ENCODE results near the gene LIME1.
A peak's percentile ranks its signal among the peaks of the same experiment; 100 is the strongest.

LIME1 gene

DNA sequence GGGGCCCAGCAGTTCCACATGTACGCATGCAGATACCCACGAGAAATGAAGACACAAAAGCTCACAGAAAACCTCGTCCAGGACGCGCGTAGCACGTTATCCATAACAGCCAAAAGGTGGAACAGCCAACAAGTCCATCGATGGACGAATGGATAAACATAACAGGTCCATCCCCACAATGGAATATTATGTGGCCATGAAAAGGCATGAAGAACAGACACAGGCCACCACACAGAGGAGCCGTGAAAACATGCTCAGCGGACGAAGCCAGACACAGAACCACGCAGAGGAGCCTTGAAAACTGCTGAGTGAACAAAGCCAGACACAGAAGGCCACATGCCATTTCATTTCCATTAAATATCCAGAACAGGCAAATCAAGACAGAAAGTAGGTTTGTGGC lies 41.1 kb downstream of the LIME1 start:
- Mint-ChIP-seq H3K4me3 (no peak overlapping the region), H3K27ac (no peak overlapping the region), H3K27me3 (no peaks in the 10 kb centered on the region), H3K4me1 (peaks cover 30% of the 10 kb centered on the region), H3K9me3 (no peaks in the 10 kb centered on the region)
- ATAC-seq, result no peak
- DNase-seq, result no peak

- Mint-ChIP-seq H3K9me3 (no peaks in the 10 kb centered on the region), H3K4me3 (no peak overlapping the region), H3K27ac (no peak overlapping the region), H3K4me1 (peaks cover 32% of the 10 kb centered on the region), H3K27me3 (no peaks in the 10 kb centered on the region)
- DNase-seq (no peak), ATAC-seq (no peak)
Measured at GRCh38 chr20:63778034-63778752, 41.7 kb downstream of the LIME1 start.

DNA sequence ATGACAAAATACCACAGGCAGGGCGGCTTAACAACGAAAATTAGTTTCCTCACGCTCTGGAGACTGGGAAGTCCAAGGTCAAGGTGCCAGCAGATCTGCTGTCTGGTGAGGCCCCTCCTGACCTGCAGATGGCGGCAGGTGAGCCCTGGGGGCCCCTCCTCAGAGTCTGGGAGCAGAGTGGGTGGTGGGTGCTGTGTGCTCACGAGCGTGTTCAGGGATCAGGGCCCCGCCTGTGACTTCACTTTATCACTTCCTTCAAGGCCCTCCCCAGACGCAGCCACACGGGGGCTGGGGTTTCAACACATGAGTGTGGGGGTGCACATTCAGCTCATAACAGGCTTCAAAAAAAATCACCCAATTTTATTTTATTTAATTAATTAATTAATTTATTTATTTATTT lies 42.4 kb downstream of the LIME1 start:
- DNase-seq, result no peak
- Mint-ChIP-seq H3K4me1 (peaks cover 32% of the 10 kb centered on the region), H3K27ac (no peak overlapping the region), H3K9me3 (no peaks in the 10 kb centered on the region), H3K27me3 (no peaks in the 10 kb centered on the region), H3K4me3 (no peak overlapping the region)
- ATAC-seq, result no peak

GRCh38 chr20:63781181-63781580 lies 44.7 kb downstream of the LIME1 start:
- Mint-ChIP-seq H3K27me3 (no peaks in the 10 kb centered on the region), H3K4me3 (peak overlapping the region in 1 of 2 donors; percentile 33), H3K9me3 (no peaks in the 10 kb centered on the region), H3K4me1 (peaks cover 24% of the 10 kb centered on the region), H3K27ac (no peak overlapping the region)
- DNase-seq (no peak), ATAC-seq (no peak)

GRCh38 chr20:63782051-63782471 lies 45.6 kb downstream of the LIME1 start:
- Mint-ChIP-seq H3K4me3 (peak overlapping the region in 1 of 2 donors; percentile 63), H3K27me3 (no peaks in the 10 kb centered on the region), H3K27ac (no peak overlapping the region), H3K9me3 (no peaks in the 10 kb centered on the region), H3K4me1 (peaks cover 27% of the 10 kb centered on the region)
- DNase-seq (peak; percentile 50 to 67), ATAC-seq (peak; percentile 95)

DNA sequence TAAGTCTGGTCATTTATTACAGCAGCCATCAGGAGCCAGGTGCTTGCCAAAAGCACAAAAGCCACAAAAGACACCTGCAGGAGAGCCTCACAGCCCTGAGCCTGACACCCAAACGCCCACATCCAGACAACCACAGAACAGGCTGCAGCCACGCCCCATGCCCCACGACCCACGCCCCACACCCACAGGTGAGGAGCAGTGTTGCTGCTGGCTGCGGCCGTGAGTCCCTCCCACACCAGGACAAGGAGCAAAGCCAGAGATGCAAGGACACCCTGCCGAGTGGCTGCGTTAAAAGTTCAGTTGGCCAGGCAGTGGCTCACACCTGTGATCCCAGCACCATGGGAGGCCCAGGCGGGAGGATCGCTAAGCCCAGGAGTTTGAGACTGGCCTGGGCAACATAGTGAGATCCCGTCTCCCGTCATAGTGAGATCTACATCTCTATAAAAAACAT lies 46.1 kb downstream of the LIME1 start:
- Mint-ChIP-seq H3K27ac (no peak overlapping the region), H3K4me1 (peaks cover 27% of the 10 kb centered on the region), H3K27me3 (no peaks in the 10 kb centered on the region), H3K4me3 (peak overlapping the region in 1 of 2 donors; percentile 5), H3K9me3 (no peaks in the 10 kb centered on the region)
- ATAC-seq, result no peak
- DNase-seq, result no peak

- Mint-ChIP-seq H3K4me3 (no peak overlapping the region), H3K4me1 (peaks cover 27% of the 10 kb centered on the region), H3K27me3 (no peaks in the 10 kb centered on the region), H3K27ac (no peak overlapping the region), H3K9me3 (no peaks in the 10 kb centered on the region)
- DNase-seq (no peak), ATAC-seq (no peak)
Measured at GRCh38 chr20:63783970-63784369, 47.5 kb downstream of the LIME1 start.

GRCh38 chr20:63785691-63786131 lies 49.2 kb downstream of the LIME1 start:
- Mint-ChIP-seq H3K4me3 (no peak overlapping the region), H3K4me1 (peaks cover 27% of the 10 kb centered on the region), H3K27me3 (no peaks in the 10 kb centered on the region), H3K27ac (no peak overlapping the region), H3K9me3 (no peaks in the 10 kb centered on the region)
- DNase-seq (no peak), ATAC-seq (no peak)

DNA sequence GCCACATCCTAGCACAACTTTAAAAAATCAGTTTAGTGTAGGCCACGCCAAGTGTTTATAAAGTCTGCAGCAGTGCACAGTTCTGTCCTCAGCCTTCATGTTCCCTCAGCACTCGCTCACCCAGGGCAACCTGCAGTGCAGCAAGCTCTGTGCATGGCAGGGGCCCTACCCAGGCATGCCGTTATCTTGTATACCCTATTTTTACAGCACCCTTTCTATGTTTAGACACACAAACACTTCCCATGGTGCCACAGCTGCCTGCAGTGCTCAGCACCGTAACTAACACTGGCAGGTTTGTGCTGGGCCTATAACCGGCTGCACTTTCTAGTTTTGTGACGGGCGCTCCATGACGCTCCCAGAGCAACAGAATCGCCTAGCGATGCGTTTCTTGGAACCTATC lies 50.8 kb downstream of the LIME1 start:
- H3K27me3 Mint-ChIP-seq, result peaks cover 7% of the 10 kb centered on the region
- H3K4me1 Mint-ChIP-seq, result peaks cover 13% of the 10 kb centered on the region
- no peak overlapping the region for H3K4me3 Mint-ChIP-seq
- no peak overlapping the region for H3K27ac Mint-ChIP-seq
- DNase-seq (no peak), ATAC-seq (no peak)
- no peaks in the 10 kb centered on the region for H3K9me3 Mint-ChIP-seq

DNA sequence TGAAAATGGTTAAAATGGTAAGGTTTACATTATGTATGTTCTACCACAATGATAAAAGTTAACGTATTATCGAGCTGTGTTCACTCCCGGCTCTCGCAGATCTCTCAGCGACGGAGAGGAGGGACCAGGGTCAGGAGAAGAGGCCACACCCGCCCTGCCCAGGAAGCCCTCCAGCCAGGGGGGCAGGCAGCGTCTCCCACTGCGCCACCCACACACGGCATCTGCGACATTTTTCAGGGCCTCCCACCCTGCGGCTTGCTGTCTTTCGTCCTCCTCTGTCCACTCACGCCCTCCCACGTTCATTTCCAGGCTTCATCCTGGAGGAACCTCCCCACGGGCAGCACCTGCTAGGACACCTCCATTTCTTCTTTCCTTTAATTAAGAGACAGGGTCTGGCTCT lies 51.3 kb downstream of the LIME1 start:
- peaks cover 9% of the 10 kb centered on the region for H3K4me1 Mint-ChIP-seq
- no peak for ATAC-seq
- DNase-seq, result no peak
- peaks cover 7% of the 10 kb centered on the region for H3K27me3 Mint-ChIP-seq
- no peak overlapping the region for H3K4me3 Mint-ChIP-seq
- H3K9me3 Mint-ChIP-seq, result no peaks in the 10 kb centered on the region
- no peak overlapping the region for H3K27ac Mint-ChIP-seq
